Activated T-cell treated with anti-CD3 and anti-CD28 coated beads, Interleukin-2, amount 50 U/mL, for 1 hour (primary cell): ENCODE data around the gene NLRP3.
"Not testable (repeated sequence)": the region's sequence is repeated elsewhere in the genome, so short reads cannot be mapped to it uniquely, and the experiment has no call there.

Experiments used
- DNase-seq: peaks from one replicate; pipeline ENCODE4 v3.0.0-alpha.2; 2020

NLRP3 gene

DNA sequence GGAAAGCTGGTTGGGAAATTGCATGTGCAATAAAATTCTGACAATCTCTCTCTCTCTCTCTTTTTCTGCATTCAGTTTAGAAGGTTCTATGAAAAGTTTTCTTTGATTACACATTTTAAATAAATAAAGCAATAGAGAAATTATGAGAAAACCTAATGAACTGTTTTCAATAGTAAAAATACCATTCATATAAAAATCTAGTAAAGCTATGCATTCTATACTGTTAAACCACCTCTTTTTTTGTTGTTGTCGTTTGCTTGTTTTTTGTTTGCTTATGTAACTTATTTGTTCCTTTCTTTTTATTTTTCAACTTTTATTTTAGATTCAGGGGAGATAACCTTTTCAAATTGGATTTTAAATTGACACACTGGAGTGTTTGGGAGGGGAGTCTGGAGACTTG, 56.1 kb downstream of the NLRP3 start:
- DNase-seq: no peak

DNA sequence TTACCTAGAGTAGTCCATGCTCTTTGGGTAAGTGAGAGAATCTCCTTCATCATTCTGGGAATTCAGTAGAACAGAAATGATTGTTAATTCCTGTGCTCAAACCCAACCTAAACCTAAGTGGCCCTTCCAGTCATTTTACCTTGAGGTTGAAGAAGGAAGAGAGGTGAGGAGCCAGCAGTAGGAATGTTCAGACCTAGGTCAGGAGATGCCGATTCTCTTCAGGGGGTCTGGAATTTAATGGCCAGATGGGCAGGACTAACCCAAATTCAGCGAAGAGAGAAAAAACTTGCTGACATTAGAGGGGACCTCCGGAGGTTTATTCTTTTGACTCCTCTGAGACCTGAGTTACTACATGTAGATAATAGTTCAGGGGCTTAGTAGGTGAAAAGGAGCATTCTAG, 58.4 kb downstream of the NLRP3 start:
- DNase-seq: no peak

DNA sequence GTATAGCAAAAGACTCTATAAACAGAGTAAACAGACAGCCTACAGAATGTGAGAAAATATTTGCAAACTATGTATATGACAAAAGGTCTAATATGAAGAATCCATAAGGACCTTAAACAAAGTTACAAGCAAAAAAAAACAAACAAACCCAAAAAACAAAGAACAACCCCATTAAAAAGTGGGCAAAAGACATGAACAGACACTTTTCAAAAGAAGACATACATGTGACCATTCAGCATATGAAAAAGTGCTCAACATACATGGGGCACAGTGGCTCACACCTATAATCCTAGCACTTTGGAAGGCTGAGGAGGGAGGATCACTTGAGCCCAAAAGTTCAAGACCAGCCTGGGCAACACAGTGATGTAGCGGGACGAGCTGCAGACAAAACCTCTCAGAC, 59.8 kb downstream of the NLRP3 start:
- DNase-seq: no peak

DNA sequence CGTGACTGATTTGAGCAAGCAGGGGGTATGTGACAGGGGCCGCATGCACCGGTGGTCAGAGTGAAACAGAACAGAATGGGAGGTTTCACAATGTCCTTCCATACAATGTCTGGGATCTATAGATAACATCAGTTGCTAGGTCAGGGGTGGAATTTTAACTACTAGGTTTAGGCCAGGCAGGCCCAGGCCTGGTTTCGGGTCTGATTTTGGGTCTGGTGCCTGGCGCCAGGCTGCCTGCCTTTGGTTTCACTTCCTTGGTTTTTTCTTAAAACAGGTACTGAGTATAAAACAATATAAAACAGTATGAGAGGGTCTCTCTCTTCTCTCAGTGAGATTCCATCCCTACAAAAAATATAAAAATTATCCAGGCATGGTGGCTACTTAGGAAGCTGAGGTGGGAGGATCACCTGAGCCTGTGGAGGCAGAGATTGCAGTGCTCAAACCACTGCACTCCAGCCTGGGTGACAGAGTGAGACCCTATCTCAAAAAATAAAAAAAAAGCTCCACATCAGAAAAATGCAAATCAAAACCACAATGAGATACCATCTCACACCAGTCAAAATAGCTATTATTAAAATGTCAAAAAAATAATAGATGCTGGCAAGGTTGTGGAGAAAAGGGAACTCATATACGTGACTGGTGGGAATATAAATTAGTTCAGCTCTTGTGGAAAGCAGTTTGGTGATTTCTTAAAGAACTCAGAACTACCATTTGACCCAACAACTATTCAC, 60.5 kb downstream of the NLRP3 start:
- DNase-seq: not testable (repeated sequence)

DNA sequence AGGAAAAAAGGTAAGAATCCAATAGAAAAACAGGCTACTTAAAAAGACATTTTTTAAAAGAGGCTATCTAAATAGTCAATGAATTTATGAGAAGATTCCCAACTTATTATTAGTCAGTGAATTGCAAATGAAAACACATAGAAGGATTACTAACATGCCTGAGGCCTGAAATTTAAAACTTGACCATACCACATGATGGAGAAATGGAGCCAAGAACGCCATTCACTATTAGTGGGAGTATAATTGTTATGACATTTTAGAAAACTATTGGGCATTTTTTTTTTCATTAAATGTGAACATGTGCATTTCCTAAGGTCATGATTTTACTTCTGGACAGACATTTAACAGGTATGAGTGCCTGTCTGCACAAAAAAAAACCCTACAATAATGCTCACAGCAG, 66.8 kb downstream of the NLRP3 start:
- DNase-seq: no peak

DNA sequence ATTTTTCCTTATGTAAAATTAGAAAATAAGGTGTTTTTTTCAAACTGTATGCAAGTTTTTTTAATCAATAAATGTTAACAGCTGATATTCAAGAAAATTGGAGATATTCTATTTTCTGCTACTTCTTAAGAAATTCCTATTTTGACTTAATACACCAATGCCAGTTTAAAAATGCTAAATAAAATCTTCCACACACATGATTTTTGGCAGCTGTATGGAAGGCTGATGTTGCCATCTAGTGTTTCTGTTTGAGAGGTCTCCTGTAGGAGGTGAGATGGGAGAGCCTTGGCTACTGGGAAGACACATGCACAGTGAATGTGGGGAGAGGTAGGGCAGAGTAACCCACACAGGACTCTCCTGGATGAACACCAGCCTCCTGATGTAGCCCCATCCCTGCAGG, 71.1 kb downstream of the NLRP3 start:
- no peak for DNase-seq

DNA sequence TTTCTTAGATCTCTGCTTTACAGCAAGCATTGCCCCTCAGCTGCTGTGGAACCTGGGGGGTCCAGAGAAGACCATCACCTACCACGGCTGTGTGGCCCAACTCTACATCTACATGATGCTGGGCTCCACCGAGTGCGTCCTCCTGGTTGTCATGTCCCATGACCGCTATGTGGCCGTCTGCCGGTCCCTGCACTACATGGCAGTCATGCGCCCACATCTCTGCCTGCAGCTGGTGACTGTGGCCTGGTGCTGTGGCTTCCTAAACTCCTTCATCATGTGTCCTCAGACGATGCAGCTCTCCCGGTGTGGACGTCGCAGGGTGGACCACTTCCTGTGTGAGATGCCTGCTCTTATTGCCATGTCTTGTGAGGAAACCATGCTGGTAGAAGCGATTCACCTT, 75.4 kb downstream of the NLRP3 start:
- no peak for DNase-seq

DNA sequence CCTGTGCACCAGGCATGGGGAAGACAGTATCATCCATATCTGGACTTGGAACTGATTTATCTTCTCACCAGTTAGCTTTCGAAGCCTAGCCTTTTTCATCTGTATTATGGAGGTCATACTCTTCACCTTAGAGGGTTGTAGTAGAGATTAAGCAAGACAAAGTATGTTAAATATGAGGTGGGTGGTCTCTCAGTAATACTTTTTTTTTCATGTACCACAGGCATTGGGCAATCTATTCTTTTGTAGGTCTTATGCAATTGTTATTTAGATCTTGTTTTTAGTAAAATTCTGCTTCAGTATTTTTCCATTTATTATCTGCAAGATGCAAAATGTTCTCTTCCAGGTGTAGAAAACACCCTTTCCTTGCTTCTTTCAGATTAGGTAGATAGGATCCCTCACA, 77.1 kb downstream of the NLRP3 start:
- DNase-seq: no peak

DNA sequence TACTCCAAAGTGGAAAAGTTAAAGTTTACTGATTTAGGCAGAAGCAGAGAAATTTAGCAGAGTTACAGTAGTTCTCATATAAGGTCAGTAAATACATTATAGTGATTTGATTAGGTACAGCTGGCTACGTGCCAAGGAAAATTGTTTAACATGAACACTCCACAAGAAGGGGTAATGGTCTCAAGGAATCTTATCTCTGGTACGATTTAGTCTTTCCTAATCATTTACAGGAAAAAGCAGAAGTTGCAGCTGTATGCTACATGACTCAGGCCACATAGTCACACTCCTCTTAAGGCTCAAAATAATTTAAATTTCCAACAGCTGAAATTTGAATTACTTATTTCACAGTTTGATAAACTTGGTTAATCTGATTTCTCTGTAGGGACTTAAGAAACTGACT, 78.8 kb downstream of the NLRP3 start:
- no peak for DNase-seq

DNA sequence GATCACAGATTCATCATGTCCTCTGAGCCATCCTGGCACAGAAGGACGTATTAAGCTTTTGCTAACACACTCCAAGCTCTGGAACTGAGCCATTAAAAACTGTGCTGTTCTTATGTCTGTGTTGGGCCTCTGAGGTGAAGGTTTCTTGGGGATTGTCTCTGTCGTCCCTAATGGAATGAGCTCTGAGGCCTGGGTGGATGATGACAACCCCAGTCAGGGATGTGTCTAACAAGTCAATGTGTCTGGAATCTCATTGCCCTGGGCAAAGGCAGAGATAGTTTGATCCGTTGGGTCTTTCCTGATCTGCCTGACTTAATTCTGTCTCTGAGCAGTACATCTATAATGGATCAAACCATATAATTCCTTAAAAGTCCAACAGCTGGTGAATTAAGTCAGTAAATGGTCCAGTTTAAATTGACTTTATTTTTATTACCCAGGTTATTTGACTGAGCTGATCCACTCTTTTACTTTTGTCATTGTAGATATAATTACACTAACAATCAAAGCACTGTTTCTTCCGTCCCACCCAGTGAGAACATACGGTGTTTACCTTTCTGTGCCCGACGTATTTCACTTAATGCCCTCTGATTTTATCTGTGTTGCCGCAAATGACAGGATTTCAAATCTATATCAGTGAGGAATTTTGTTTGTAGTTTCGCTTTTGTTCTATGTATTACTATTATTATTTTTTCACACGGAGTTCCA, 80.8 kb downstream of the NLRP3 start:
- DNase-seq: no peak
